Measurements from ENCODE around the gene NDUFS2.

DNA sequence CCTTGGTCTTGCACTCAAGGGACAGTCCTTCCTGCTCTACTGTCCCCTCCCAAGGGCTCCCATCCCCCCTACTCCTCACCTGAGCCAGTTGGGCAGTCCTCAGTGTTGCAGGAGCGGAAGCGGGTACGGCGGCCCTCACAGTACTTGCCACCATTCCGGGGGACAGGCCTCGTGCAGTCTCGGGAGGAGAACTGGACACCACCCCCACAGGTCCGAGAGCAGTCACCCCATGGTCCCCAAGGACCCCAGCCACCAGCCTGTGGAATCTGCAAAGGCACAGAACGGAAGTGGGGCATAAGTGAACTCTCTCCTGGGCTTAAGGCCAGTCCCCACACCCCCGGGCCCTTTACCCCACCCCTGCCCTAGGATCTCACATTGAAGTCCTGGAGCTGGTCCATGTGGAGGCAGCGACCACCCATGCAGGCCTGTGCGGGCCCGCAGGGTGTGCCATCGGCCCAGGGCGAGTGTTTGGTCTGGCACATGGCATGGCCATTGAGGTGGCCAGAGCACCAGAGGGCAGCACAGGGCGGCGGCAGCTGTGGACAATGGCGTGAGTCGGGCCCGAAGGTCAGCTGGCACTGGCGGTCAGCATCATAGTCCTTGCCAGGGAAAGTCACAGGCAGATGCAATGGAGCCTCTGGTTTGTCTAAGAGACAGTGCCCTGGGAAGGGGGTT lies 8.5 kb upstream of the NDUFS2 start:
- no peak for TF ChIP-seq CTCF (IDR thresholded peaks at IDR 0.05)
- TF ChIP-seq EZH2 (IDR thresholded peaks at IDR 0.05; ENCODE audit: borderline replicate concordance, insufficient read depth, low read depth, low read length, poor library complexity, severe bottlenecking): no peak

Measured in B cell (primary cell).